ENCODE data around the gene ZDHHC14. TPM values are rescaled to one million over a fixed set of nuclear protein-coding genes. Genes with fewer than 3 reads are reported as not detected.

ZDHHC14 gene
- total and polyA plus RNA-seq, 4 donors, result 12.3 to 46.8 (median 28.1) TPM

DNA sequence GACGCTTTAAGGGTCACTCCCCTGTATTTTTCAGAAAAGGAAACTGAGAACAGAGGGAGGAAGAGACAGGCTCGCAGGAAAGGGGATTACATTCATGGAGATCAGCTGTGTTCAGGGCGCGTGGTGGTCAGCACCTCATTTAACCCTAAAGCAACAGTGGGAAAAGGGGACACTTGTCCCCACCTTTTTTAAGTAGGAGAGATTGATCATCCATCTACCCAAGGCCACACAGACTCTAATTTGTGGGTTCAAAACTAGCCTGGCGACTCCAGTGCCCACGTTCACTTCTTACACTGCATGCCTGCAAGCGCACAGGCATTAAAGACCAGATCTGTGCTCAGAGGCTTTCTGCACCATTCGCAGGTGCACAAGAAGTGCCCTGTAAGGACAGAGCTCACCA lies 274.1 kb downstream of the ZDHHC14 start:
- no peak overlapping the region for H3K27ac ChIP-seq (ENCODE audit: low read depth, low read length)
- H3K36me3 ChIP-seq (ENCODE audit: control insufficient read depth, insufficient read depth, low read length), result peaks cover 36% of the 10 kb centered on the region
- no peak overlapping the region for H3K4me3 ChIP-seq (ENCODE audit: low read depth, low read length)
- 90% methylated on average over 7 of the region's 8 CpGs for WGBS (ENCODE audit: insufficient coverage)
- H3K27me3 ChIP-seq (ENCODE audit: control insufficient read depth, insufficient read depth, low read length), result no peaks in the 10 kb centered on the region
- peaks cover 10% of the 10 kb centered on the region for H3K4me1 ChIP-seq (ENCODE audit: control insufficient read depth, insufficient read depth, low read length)
- no peak for DNase-seq (ENCODE audit: low read depth in 4 of 6, low spot score in 6 of 6)
- no peaks in the 10 kb centered on the region for H3K9me3 ChIP-seq (ENCODE audit: control insufficient read depth, insufficient read depth, low read length)

DNA sequence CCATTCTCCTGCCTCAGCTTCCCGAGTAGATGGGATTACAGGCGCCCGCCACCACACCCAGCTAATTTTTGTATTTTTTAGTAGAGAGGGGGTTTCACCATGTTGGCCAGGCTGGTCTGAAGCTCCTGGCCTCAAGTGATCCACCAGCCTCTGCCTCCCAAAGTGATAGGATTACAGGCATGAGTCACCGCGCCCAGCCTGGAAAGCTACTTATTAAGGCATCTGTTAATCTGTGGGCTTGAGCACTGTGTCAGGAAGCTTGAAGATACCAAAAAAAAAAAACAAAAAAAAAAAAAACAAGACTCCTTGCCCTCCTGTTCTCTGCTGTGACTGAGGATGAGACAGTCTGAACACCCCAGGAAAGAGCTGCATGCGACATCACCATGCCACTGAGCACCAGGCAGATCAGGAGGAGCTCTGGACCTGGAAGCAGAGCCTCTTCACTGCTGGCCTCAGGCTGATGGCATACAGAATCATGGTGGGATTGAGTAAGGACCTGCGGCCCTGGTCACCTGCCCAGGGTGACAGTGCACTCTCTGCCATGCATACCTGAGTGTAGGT lies 275.5 kb downstream of the ZDHHC14 start:
- H3K4me3 ChIP-seq (ENCODE audit: low read depth, low read length), result no peak overlapping the region
- H3K36me3 ChIP-seq (ENCODE audit: control insufficient read depth, insufficient read depth, low read length), result peaks cover 33% of the 10 kb centered on the region
- 100% methylated on average over 2 of the region's 7 CpGs for WGBS (ENCODE audit: insufficient coverage)
- H3K9me3 ChIP-seq (ENCODE audit: control insufficient read depth, insufficient read depth, low read length), result no peaks in the 10 kb centered on the region
- H3K27me3 ChIP-seq (ENCODE audit: control insufficient read depth, insufficient read depth, low read length), result no peaks in the 10 kb centered on the region
- H3K4me1 ChIP-seq (ENCODE audit: control insufficient read depth, insufficient read depth, low read length), result no peaks in the 10 kb centered on the region
- DNase-seq (ENCODE audit: low read depth in 4 of 6, low spot score in 6 of 6), result no peak
- H3K27ac ChIP-seq (ENCODE audit: low read depth, low read length), result no peak overlapping the region

DNA sequence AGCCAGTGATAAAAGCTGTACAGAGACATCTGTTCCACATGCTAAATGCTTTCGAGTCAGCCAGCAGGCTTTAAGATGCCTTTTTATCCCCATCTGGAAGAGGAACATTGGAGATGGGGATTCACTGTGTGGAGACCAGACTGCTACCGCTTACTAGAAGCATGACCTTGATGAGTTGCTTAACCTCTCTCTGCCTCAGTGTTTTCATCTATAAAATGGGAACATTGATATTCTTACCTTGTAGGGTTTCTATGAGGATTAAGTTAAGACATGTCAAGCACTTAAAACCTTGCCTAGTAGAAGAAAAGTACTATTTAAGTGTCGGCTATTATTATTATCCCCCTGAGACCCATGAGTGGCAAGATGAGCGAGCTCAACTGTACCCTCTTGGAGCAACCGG lies 276.8 kb downstream of the ZDHHC14 start:
- H3K27ac ChIP-seq (ENCODE audit: low read depth, low read length), result no peak overlapping the region
- DNase-seq (ENCODE audit: low read depth in 4 of 6, low spot score in 6 of 6), result peak in 1 of 6 donors; percentile 21
- H3K4me3 ChIP-seq (ENCODE audit: low read depth, low read length), result no peak overlapping the region
- H3K36me3 ChIP-seq (ENCODE audit: control insufficient read depth, insufficient read depth, low read length), result peaks cover 31% of the 10 kb centered on the region
- no peaks in the 10 kb centered on the region for H3K4me1 ChIP-seq (ENCODE audit: control insufficient read depth, insufficient read depth, low read length)
- WGBS (ENCODE audit: insufficient coverage), result 96% methylated on average over 3 of the region's 5 CpGs
- no peaks in the 10 kb centered on the region for H3K9me3 ChIP-seq (ENCODE audit: control insufficient read depth, insufficient read depth, low read length)
- H3K27me3 ChIP-seq (ENCODE audit: control insufficient read depth, insufficient read depth, low read length), result no peaks in the 10 kb centered on the region

DNA sequence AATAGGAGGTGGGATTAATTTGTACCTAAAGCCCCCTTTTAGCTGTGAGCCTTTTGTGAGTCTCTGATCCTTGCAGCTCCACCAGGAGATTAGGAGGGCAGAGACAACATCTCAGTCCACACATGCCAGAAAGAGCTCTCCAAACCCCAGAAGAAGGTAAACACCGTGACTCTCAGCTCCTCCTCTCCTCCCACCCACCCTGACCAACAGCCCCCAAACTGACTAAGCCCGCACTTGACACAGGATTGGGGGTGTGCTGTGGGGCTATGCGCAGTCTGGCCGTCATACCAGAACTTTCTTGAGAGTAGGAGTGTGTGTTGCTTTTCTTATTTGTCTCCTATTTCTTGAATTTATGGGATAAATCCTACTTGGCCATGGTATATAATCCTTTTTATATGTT lies 277.3 kb downstream of the ZDHHC14 start:
- no peaks in the 10 kb centered on the region for H3K9me3 ChIP-seq (ENCODE audit: control insufficient read depth, insufficient read depth, low read length)
- 100% methylated on average over 1 of the region's 4 CpGs for WGBS (ENCODE audit: insufficient coverage)

DNA sequence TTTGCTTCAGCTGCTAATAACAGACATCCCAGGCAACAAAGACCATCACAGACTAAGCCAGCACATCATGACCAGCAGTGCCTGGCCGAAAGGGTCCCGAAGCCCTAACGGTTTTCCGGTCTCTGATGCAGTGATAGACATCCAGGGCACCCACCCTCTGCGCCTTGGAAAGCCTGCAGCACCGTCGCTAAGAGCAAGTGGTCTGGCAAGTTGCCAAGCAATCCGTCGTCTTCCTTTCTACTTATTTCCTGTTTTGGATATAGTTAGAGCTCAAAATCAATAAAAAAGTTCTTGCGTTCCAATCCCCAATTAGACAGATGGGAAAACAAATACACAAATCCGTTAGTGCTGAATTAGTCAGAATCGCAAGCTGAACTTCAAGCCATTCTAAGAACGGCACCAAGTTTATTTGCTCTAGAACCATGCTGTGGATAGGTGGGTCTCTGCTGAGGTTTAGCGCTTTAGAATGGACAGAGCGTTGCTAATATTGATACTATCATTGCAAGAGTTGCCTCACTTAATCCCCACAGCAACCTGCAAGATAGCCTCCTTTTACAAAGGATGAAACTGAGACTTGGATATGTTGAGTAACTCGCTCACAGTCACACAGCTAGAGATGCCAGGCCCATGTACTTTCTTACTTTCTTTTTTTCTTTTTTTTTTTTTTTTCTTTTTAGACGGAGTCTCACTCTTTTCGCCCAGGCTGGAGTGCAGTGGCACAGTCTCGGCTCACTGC lies 278.7 kb downstream of the ZDHHC14 start:
- Histone ChIP-seq H3K27ac (ENCODE audit: low read depth, low read length) (no peak overlapping the region), H3K4me3 (ENCODE audit: low read depth, low read length) (no peak overlapping the region), H3K4me1 (ENCODE audit: control insufficient read depth, insufficient read depth, low read length) (no peaks in the 10 kb centered on the region), H3K36me3 (ENCODE audit: control insufficient read depth, insufficient read depth, low read length) (peaks cover 18% of the 10 kb centered on the region), H3K9me3 (ENCODE audit: control insufficient read depth, insufficient read depth, low read length) (no peaks in the 10 kb centered on the region), H3K27me3 (ENCODE audit: control insufficient read depth, insufficient read depth, low read length) (no peaks in the 10 kb centered on the region)
- WGBS (ENCODE audit: insufficient coverage), result 70% methylated on average over 5 of the region's 19 CpGs
- peak in 1 of 6 donors; percentile 41 for DNase-seq (ENCODE audit: low read depth in 4 of 6, low spot score in 6 of 6)

More for the DNA sequence above, 277.3 kb downstream of the ZDHHC14 start:
- Histone ChIP-seq H3K27ac (ENCODE audit: low read depth, low read length) (no peak overlapping the region), H3K27me3 (ENCODE audit: control insufficient read depth, insufficient read depth, low read length) (no peaks in the 10 kb centered on the region), H3K36me3 (ENCODE audit: control insufficient read depth, insufficient read depth, low read length) (peaks cover 28% of the 10 kb centered on the region), H3K4me3 (ENCODE audit: low read depth, low read length) (no peak overlapping the region), H3K4me1 (ENCODE audit: control insufficient read depth, insufficient read depth, low read length) (no peaks in the 10 kb centered on the region)
- DNase-seq (ENCODE audit: low read depth in 4 of 6, low spot score in 6 of 6), result no peak

DNA sequence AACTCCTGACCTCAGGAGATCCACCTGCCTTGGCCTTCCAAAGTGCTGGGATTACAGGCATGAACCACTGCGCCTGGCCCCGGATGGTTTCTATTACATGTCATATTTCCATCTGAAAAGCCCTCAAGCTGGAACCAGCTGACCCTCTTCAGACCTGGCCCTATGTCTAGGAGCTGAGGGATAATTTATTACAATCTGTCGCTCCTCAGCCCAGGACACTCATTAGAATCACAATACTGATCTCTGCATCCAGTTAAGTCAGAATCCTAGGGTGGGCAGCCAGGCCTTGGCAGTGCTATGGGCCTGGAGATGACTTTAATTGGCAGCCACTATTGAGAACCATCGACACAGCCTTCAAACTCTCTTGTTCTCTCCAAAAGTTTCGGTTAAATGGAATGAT lies 279.4 kb downstream of the ZDHHC14 start:
- Histone ChIP-seq H3K27me3 (ENCODE audit: control insufficient read depth, insufficient read depth, low read length) (no peaks in the 10 kb centered on the region), H3K27ac (ENCODE audit: low read depth, low read length) (no peak overlapping the region), H3K36me3 (ENCODE audit: control insufficient read depth, insufficient read depth, low read length) (peaks cover 17% of the 10 kb centered on the region), H3K4me1 (ENCODE audit: control insufficient read depth, insufficient read depth, low read length) (no peaks in the 10 kb centered on the region), H3K4me3 (ENCODE audit: low read depth, low read length) (no peak overlapping the region), H3K9me3 (ENCODE audit: control insufficient read depth, insufficient read depth, low read length) (no peaks in the 10 kb centered on the region)
- no peak for DNase-seq (ENCODE audit: low read depth in 4 of 6, low spot score in 6 of 6)
- no CpG with 5 or more reads among the region's 5 CpGs for WGBS (ENCODE audit: insufficient coverage)

DNA sequence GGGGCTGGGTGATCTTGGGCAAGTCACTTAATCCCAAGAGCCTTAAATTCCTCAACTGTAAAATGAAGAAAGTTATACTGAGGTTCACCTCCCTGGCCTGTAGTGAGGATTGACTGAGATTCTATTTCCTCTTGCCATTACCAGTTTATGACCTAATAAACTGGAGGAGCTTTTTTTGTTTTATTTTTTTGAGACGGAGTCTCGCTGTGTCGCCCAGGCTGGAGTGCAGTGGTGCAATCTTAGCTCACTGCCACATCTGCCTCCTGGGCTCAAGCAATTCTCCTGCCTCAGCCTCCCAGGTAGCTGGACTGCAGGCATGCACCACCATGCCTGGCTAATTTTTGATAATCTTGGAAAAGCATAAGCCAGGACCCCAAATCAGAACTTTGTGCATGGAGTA lies 280.7 kb downstream of the ZDHHC14 start:
- Histone ChIP-seq H3K27me3 (ENCODE audit: control insufficient read depth, insufficient read depth, low read length) (no peaks in the 10 kb centered on the region), H3K4me3 (ENCODE audit: low read depth, low read length) (no peak overlapping the region), H3K4me1 (ENCODE audit: control insufficient read depth, insufficient read depth, low read length) (no peaks in the 10 kb centered on the region), H3K36me3 (ENCODE audit: control insufficient read depth, insufficient read depth, low read length) (peaks cover 9% of the 10 kb centered on the region), H3K9me3 (ENCODE audit: control insufficient read depth, insufficient read depth, low read length) (no peaks in the 10 kb centered on the region), H3K27ac (ENCODE audit: low read depth, low read length) (no peak overlapping the region)
- DNase-seq (ENCODE audit: low read depth in 4 of 6, low spot score in 6 of 6), result no peak
- 86% methylated on average over 2 of the region's 3 CpGs for WGBS (ENCODE audit: insufficient coverage)

DNA sequence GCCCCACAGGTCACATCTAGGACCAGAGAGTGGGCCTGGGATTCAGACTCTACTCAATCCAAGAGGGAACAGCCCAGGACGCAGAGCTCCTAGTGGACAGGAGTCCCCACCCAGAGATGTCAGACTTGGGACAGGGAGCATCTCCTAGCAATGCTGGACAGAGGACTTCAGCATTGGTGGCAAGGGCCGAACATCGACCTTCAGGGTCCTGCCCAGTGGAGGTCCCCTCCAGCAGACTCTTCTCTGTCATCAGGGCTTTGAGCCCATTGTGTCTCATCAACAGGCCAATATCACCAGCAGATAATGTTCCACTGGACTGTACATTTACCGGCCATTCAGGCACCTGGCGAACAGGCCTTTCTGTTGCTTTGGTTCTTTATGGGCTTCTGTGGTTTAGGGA lies 282.3 kb downstream of the ZDHHC14 start:
- 100% methylated on average over 3 of the region's 5 CpGs for WGBS (ENCODE audit: insufficient coverage)
- Histone ChIP-seq H3K9me3 (ENCODE audit: control insufficient read depth, insufficient read depth, low read length) (no peaks in the 10 kb centered on the region), H3K27ac (ENCODE audit: low read depth, low read length) (no peak overlapping the region), H3K27me3 (ENCODE audit: control insufficient read depth, insufficient read depth, low read length) (no peaks in the 10 kb centered on the region), H3K4me1 (ENCODE audit: control insufficient read depth, insufficient read depth, low read length) (no peaks in the 10 kb centered on the region), H3K4me3 (ENCODE audit: low read depth, low read length) (no peak overlapping the region), H3K36me3 (ENCODE audit: control insufficient read depth, insufficient read depth, low read length) (peaks cover 3% of the 10 kb centered on the region)
- DNase-seq (ENCODE audit: low read depth in 4 of 6, low spot score in 6 of 6), result no peak

DNA sequence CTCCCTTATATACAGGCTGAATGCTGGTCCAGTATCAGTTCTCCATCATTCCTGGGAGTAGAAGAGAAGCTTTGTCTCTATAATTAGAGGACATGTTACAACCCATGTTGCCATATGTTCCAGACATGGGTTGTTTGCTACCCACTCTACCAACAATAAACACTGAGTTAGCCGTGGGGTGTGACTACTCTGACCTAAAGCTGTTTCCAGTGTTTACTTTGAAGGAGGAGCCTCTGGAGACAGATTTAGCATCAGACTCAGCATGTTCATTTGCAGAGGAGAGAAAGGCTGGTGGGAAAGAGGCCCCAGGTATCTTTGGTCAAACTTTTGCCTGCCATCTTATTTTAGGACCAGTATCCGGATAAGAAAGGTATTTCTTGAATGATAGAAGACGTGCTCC lies 284.2 kb downstream of the ZDHHC14 start:
- DNase-seq (ENCODE audit: low read depth in 4 of 6, low spot score in 6 of 6), result peak in 1 of 6 donors; percentile 25
- Histone ChIP-seq H3K4me1 (ENCODE audit: control insufficient read depth, insufficient read depth, low read length) (peaks cover 13% of the 10 kb centered on the region), H3K27ac (ENCODE audit: low read depth, low read length) (no peak overlapping the region), H3K36me3 (ENCODE audit: control insufficient read depth, insufficient read depth, low read length) (peaks cover 3% of the 10 kb centered on the region), H3K9me3 (ENCODE audit: control insufficient read depth, insufficient read depth, low read length) (no peaks in the 10 kb centered on the region), H3K4me3 (ENCODE audit: low read depth, low read length) (no peak overlapping the region), H3K27me3 (ENCODE audit: control insufficient read depth, insufficient read depth, low read length) (no peaks in the 10 kb centered on the region)
- WGBS (ENCODE audit: insufficient coverage), result no CpG with 5 or more reads among the region's 3 CpGs

DNA sequence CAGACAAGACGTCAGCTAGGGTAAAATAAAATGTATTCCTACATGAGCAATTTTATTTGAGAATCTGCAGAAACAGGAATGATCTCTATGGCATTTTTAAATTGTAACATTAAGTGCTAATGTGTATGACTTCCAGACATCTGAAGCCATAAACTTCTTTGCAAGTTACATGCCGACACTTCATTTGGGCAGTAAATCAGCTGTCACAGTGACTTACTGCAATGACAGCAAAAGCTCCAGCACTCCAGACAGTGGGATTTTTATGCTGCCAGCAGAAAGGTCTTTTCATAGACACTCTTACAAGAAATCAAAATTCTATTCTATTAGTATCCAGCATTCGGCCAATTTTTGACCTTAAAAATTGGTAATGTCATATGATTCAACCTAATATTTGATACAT lies 285.7 kb downstream of the ZDHHC14 start:
- peak in 1 of 6 donors; percentile 60 for DNase-seq (ENCODE audit: low read depth in 4 of 6, low spot score in 6 of 6)
- 67% methylated on average over 1 of the region's 3 CpGs for WGBS (ENCODE audit: insufficient coverage)
- Histone ChIP-seq H3K36me3 (ENCODE audit: control insufficient read depth, insufficient read depth, low read length) (peaks cover 3% of the 10 kb centered on the region), H3K27me3 (ENCODE audit: control insufficient read depth, insufficient read depth, low read length) (no peaks in the 10 kb centered on the region), H3K4me3 (ENCODE audit: low read depth, low read length) (no peak overlapping the region), H3K9me3 (ENCODE audit: control insufficient read depth, insufficient read depth, low read length) (no peaks in the 10 kb centered on the region), H3K4me1 (ENCODE audit: control insufficient read depth, insufficient read depth, low read length) (peaks cover 14% of the 10 kb centered on the region), H3K27ac (ENCODE audit: low read depth, low read length) (no peak overlapping the region)

Data from spinal cord (tissue), 10 donors.